ENCODE measurements around the gene TMEM222. TPM values are rescaled to one million over a fixed set of nuclear protein-coding genes. Genes with fewer than 3 reads are reported as not detected.
A peak's percentile ranks its signal among the peaks of the same experiment; 100 is the strongest.

Gene TMEM222
- total and polyA plus RNA-seq, 3 experiments from 2014 or later = 52.0 to 65.2 (median 54.9) TPM

- Histone ChIP-seq H3K27ac (ENCODE audit: low read depth, low read length) (no peak overlapping the region), H3K36me3 (ENCODE audit: insufficient read depth, low read length) (peaks cover 22% of the 10 kb centered on the region), H3K4me1 (ENCODE audit: insufficient read depth, low read length) (no peaks in the 10 kb centered on the region), H3K4me3 (ENCODE audit: low read length) (no peak overlapping the region), H3K27me3 (ENCODE audit: insufficient read depth, low read length, poor library complexity, severe bottlenecking) (no peaks in the 10 kb centered on the region), H3K9me3 (ENCODE audit: low read length) (no peaks in the 10 kb centered on the region)
- ChIA-PET CTCF (interaction anchor here (0.5 to 13.6 kb wide), 33 partner anchors 8 to 362 kb away, joined by 3 to 283 read pairs (median 4); partner anchors contain the start of genes AHDC1, CD164L2, GPR3 and MAP3K6), POLR2A (interaction anchor here (1.0 to 2.1 kb wide), 3 partner anchors 57 to 97 kb away, joined by 3 to 10 read pairs (median 3); no protein-coding TSS in a partner anchor)
- Mint-ChIP-seq H3K27ac (peak overlapping the region in 4 of 8 donors; percentile 27 to 74 (median 36)), H3K4me1 (peaks cover 0 to 6% (median 4%) of the 10 kb centered on the region in 3 donors), H3K9me3 (no peaks in the 10 kb centered on the region), H3K4me3 (no peak overlapping the region), H3K27me3 (no peaks in the 10 kb centered on the region), H3K36me3 (peaks cover 0 to 89% (median 14%) of the 10 kb centered on the region in 3 donors)
- peak; percentile 64 to 82 (median 72) for DNase-seq
These were observed 21.5 kb upstream of the TMEM222 start for GRCh38 chr1:27300341-27301051.

GRCh38 chr1:27301052-27301422 lies 20.9 kb upstream of the TMEM222 start:
- POLR2A ChIA-PET = interaction anchor here (0.6 to 2.1 kb wide), 4 partner anchors 56 to 96 kb away, joined by 3 to 10 read pairs (median 3); partner anchors contain the start of gene CD164L2
- no peaks in the 10 kb centered on the region for H3K27me3 ChIP-seq (ENCODE audit: insufficient read depth, low read length, poor library complexity, severe bottlenecking)
- Mint-ChIP-seq H3K4me1 (peaks cover 0 to 5% (median 4%) of the 10 kb centered on the region in 3 donors), H3K9me3 (no peaks in the 10 kb centered on the region), H3K27me3 (no peaks in the 10 kb centered on the region), H3K27ac (peak overlapping the region in 3 of 8 donors; percentile 22 to 42 (median 29)), H3K4me3 (no peak overlapping the region), H3K36me3 (peaks cover 0 to 89% (median 16%) of the 10 kb centered on the region in 3 donors)
- H3K4me3 ChIP-seq (ENCODE audit: low read length) = no peak overlapping the region
- no peak for DNase-seq
- CTCF ChIA-PET = interaction anchor here (0.6 to 13.6 kb wide), 31 partner anchors 8 to 362 kb away, joined by 3 to 283 read pairs (median 4); partner anchors contain the start of genes CD164L2, GPR3 and MAP3K6
- H3K27ac ChIP-seq (ENCODE audit: low read depth, low read length) = no peak overlapping the region
- H3K9me3 ChIP-seq (ENCODE audit: low read length) = no peaks in the 10 kb centered on the region
- H3K36me3 ChIP-seq (ENCODE audit: insufficient read depth, low read length) = peaks cover 22% of the 10 kb centered on the region
- H3K4me1 ChIP-seq (ENCODE audit: insufficient read depth, low read length) = no peaks in the 10 kb centered on the region

GRCh38 chr1:27301582-27302199 lies 20.3 kb upstream of the TMEM222 start:
- H3K9me3 ChIP-seq (ENCODE audit: low read length) = no peaks in the 10 kb centered on the region
- H3K36me3 ChIP-seq (ENCODE audit: insufficient read depth, low read length) = peaks cover 22% of the 10 kb centered on the region
- Mint-ChIP-seq H3K36me3 (peaks cover 0 to 87% (median 12%) of the 10 kb centered on the region in 3 donors), H3K27ac (peak overlapping the region in 1 of 8 donors; percentile 43), H3K4me1 (peaks cover 0 to 3% (median 0%) of the 10 kb centered on the region in 3 donors), H3K27me3 (no peaks in the 10 kb centered on the region), H3K4me3 (no peak overlapping the region), H3K9me3 (no peaks in the 10 kb centered on the region)
- POLR2A ChIA-PET = interaction anchor here (0.6 to 2.1 kb wide), 2 partner anchors 81 to 94 kb away, joined by 3 to 10 read pairs; partner anchors contain the start of gene CD164L2
- CTCF ChIA-PET = interaction anchor here (0.9 to 13.6 kb wide), 20 partner anchors 9 to 305 kb away, joined by 3 to 283 read pairs (median 4); partner anchors contain the start of genes CD164L2, GPR3 and MAP3K6
- no peak for DNase-seq
- no peak overlapping the region for H3K4me3 ChIP-seq (ENCODE audit: low read length)
- no peak overlapping the region for H3K27ac ChIP-seq (ENCODE audit: low read depth, low read length)
- no peaks in the 10 kb centered on the region for H3K27me3 ChIP-seq (ENCODE audit: insufficient read depth, low read length, poor library complexity, severe bottlenecking)
- H3K4me1 ChIP-seq (ENCODE audit: insufficient read depth, low read length) = no peaks in the 10 kb centered on the region

- no peak for DNase-seq
- POLR2A ChIA-PET = no interaction called here
These were observed 19.4 kb upstream of the TMEM222 start for GRCh38 chr1:27302612-27303011.

GRCh38 chr1:27303509-27303908 lies 18.5 kb upstream of the TMEM222 start:
- Histone ChIP-seq H3K4me3 (ENCODE audit: low read length) (no peak overlapping the region), H3K36me3 (ENCODE audit: insufficient read depth, low read length) (peaks cover 5% of the 10 kb centered on the region), H3K27ac (ENCODE audit: low read depth, low read length) (no peak overlapping the region), H3K4me1 (ENCODE audit: insufficient read depth, low read length) (no peaks in the 10 kb centered on the region), H3K27me3 (ENCODE audit: insufficient read depth, low read length, poor library complexity, severe bottlenecking) (no peaks in the 10 kb centered on the region), H3K9me3 (ENCODE audit: low read length) (no peaks in the 10 kb centered on the region)
- Mint-ChIP-seq H3K4me3 (no peak overlapping the region), H3K27ac (no peak overlapping the region), H3K4me1 (peaks cover 0 to 3% (median 0%) of the 10 kb centered on the region in 3 donors), H3K27me3 (no peaks in the 10 kb centered on the region), H3K9me3 (no peaks in the 10 kb centered on the region), H3K36me3 (peaks cover 0 to 76% (median 11%) of the 10 kb centered on the region in 3 donors)
- DNase-seq = no peak
- ChIA-PET CTCF (interaction anchor here (0.5 to 13.6 kb wide), 5 partner anchors 84 to 303 kb away, joined by 3 to 283 read pairs (median 3); partner anchors contain the start of genes CD164L2 and GPR3), POLR2A (no interaction called here)

More at GRCh38 chr1:27302612-27303011, 19.4 kb upstream of the TMEM222 start:
- no peaks in the 10 kb centered on the region for H3K4me1 ChIP-seq (ENCODE audit: insufficient read depth, low read length)
- Mint-ChIP-seq H3K27ac (no peak overlapping the region), H3K4me3 (no peak overlapping the region), H3K4me1 (peaks cover 0 to 3% (median 0%) of the 10 kb centered on the region in 3 donors), H3K27me3 (no peaks in the 10 kb centered on the region), H3K9me3 (no peaks in the 10 kb centered on the region), H3K36me3 (peaks cover 0 to 82% (median 11%) of the 10 kb centered on the region in 3 donors)
- H3K27ac ChIP-seq (ENCODE audit: low read depth, low read length) = no peak overlapping the region
- H3K9me3 ChIP-seq (ENCODE audit: low read length) = no peaks in the 10 kb centered on the region
- no peaks in the 10 kb centered on the region for H3K27me3 ChIP-seq (ENCODE audit: insufficient read depth, low read length, poor library complexity, severe bottlenecking)
- peaks cover 14% of the 10 kb centered on the region for H3K36me3 ChIP-seq (ENCODE audit: insufficient read depth, low read length)
- CTCF ChIA-PET = interaction anchor here (1.2 to 13.6 kb wide), 6 partner anchors 30 to 304 kb away, joined by 3 to 283 read pairs (median 24); partner anchors contain the start of genes CD164L2 and GPR3
- no peak overlapping the region for H3K4me3 ChIP-seq (ENCODE audit: low read length)

- no peak overlapping the region for H3K4me3 ChIP-seq (ENCODE audit: low read length)
- no peaks in the 10 kb centered on the region for H3K27me3 Mint-ChIP-seq
- H3K9me3 ChIP-seq (ENCODE audit: low read length) = no peaks in the 10 kb centered on the region
- H3K27me3 ChIP-seq (ENCODE audit: insufficient read depth, low read length, poor library complexity, severe bottlenecking) = no peaks in the 10 kb centered on the region
- H3K4me1 ChIP-seq (ENCODE audit: insufficient read depth, low read length) = no peaks in the 10 kb centered on the region
- peak overlapping the region in 2 of 8 donors; percentile 1 to 82 for H3K27ac Mint-ChIP-seq
- H3K36me3 Mint-ChIP-seq = peaks cover 0 to 56% (median 11%) of the 10 kb centered on the region in 3 donors
- no peak for DNase-seq
- CTCF ChIA-PET = interaction anchor here (1.2 to 13.6 kb wide), 4 partner anchors 9 to 93 kb away, joined by 3 to 283 read pairs (median 12); partner anchors contain the start of gene CD164L2
- H3K4me3 Mint-ChIP-seq = no peak overlapping the region
- no peaks in the 10 kb centered on the region for H3K4me1 Mint-ChIP-seq
- no peak overlapping the region for H3K27ac ChIP-seq (ENCODE audit: low read depth, low read length)
- no peaks in the 10 kb centered on the region for H3K36me3 ChIP-seq (ENCODE audit: insufficient read depth, low read length)
- no peaks in the 10 kb centered on the region for H3K9me3 Mint-ChIP-seq
- POLR2A ChIA-PET = no interaction called here
These were observed 15.9 kb upstream of the TMEM222 start for GRCh38 chr1:27306071-27306470.

- POLR2A ChIA-PET = interaction anchor here (0.7 kb wide), 1 partner anchor 12 kb away, joined by 11 read pairs; no protein-coding TSS in a partner anchor
- Mint-ChIP-seq H3K9me3 (no peaks in the 10 kb centered on the region), H3K27ac (peak overlapping the region in 2 of 8 donors; percentile 36 to 88), H3K36me3 (peaks cover 0 to 46% (median 9%) of the 10 kb centered on the region in 3 donors), H3K4me1 (no peaks in the 10 kb centered on the region), H3K4me3 (no peak overlapping the region), H3K27me3 (no peaks in the 10 kb centered on the region)
- Histone ChIP-seq H3K27ac (ENCODE audit: low read depth, low read length) (no peak overlapping the region), H3K27me3 (ENCODE audit: insufficient read depth, low read length, poor library complexity, severe bottlenecking) (no peaks in the 10 kb centered on the region), H3K36me3 (ENCODE audit: insufficient read depth, low read length) (no peaks in the 10 kb centered on the region), H3K4me3 (ENCODE audit: low read length) (no peak overlapping the region), H3K4me1 (ENCODE audit: insufficient read depth, low read length) (no peaks in the 10 kb centered on the region), H3K9me3 (ENCODE audit: low read length) (no peaks in the 10 kb centered on the region)
- CTCF ChIA-PET = interaction anchor here (1.2 to 13.6 kb wide), 5 partner anchors 10 to 92 kb away, joined by 3 to 283 read pairs (median 8); partner anchors contain the start of gene CD164L2
- DNase-seq = no peak
These were observed 14.8 kb upstream of the TMEM222 start for GRCh38 chr1:27306892-27307761.
